ENCODE data around the gene CGN. TPM values are rescaled to one million over a fixed set of nuclear protein-coding genes. Genes with fewer than 3 reads are reported as not detected.

Gene CGN
- total RNA-seq, 2 donors from 2014 or later, result 0.60 to 0.75 TPM

- Mint-ChIP-seq H3K27ac (no peak overlapping the region), H3K27me3 (no peaks in the 10 kb centered on the region), H3K4me1 (peaks cover 10% of the 10 kb centered on the region), H3K4me3 (no peak overlapping the region), H3K36me3 (ENCODE audit: low read depth) (no peaks in the 10 kb centered on the region)
- DNase-seq (no peak), ATAC-seq (no peak)
- no peaks in the 10 kb centered on the region for H3K9me3 ChIP-seq (ENCODE audit: control insufficient read depth, low read length, poor library complexity, severe bottlenecking)
Measured at GRCh38 chr1:151535326-151536271, 24.4 kb downstream of the CGN start.

- no peak overlapping the region for H3K4me3 Mint-ChIP-seq
- H3K27me3 Mint-ChIP-seq, result peaks cover 2% of the 10 kb centered on the region
- peaks cover 18% of the 10 kb centered on the region for H3K4me1 Mint-ChIP-seq
- H3K36me3 Mint-ChIP-seq (ENCODE audit: low read depth), result no peaks in the 10 kb centered on the region
- H3K27ac Mint-ChIP-seq, result no peak overlapping the region
- ATAC-seq (no peak), DNase-seq (no peak)
- no peaks in the 10 kb centered on the region for H3K9me3 ChIP-seq (ENCODE audit: control insufficient read depth, low read length, poor library complexity, severe bottlenecking)
Measured at GRCh38 chr1:151536499-151536898, 25.3 kb downstream of the CGN start.

DNA sequence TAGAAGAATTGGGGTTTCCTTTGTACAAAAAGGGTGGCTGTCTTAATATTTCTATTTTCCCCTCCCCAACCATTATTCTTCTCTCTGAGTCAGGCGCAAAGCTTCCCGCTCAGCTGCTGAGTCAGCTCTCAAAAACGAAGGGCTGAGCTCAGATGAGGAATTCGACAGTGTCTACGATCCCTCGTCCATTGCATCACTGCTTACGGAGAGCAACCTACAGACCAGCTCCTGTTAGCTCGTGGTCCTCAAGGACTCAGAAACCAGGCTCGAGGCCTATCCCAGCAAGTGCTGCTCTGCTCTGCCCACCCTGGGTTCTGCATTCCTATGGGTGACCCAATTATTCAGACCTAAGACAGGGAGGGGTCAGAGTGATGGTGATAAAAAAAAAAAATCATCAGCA is 25.9 kb downstream of the CGN start:
- Mint-ChIP-seq H3K36me3 (ENCODE audit: low read depth) (no peaks in the 10 kb centered on the region), H3K4me3 (no peak overlapping the region), H3K27ac (no peak overlapping the region), H3K4me1 (peaks cover 24% of the 10 kb centered on the region), H3K27me3 (peaks cover 8% of the 10 kb centered on the region)
- DNase-seq (no peak), ATAC-seq (no peak)
- H3K9me3 ChIP-seq (ENCODE audit: control insufficient read depth, low read length, poor library complexity, severe bottlenecking), result no peaks in the 10 kb centered on the region

DNA sequence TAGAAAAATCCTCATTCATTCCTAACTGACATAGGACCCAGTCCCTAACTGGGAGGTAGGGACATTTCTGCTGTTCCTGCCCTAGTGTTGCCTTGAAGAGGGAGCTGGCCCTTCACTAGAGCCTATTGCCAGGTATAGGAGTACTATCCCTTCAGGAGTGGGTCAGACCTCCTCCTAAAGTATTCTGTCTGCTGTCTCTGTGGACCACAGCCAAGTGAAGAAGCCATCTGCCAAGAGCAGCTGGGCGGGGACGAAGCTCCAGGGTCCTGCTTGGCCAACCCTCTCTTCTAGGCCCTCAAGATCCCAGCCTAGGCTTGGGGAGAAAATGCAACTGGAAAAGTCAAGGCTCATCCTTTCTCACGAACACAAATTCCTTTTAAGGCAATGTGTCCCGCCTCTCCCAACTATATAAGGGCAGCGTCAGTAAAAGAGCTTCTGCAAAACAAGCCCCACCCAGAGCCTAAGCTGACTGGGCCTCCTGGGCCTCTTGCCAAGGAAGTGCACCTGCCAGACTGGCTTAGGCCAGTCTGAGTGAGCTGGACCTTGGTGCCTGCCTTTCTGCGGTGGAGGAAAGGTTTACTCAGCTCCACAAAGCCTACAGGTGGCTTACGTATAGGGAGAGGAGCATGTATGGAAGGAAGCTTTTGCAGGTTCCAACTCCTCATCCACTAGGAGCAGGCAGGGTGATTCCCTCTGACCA is 28.3 kb downstream of the CGN start:
- peaks cover 8% of the 10 kb centered on the region for H3K27me3 Mint-ChIP-seq
- H3K36me3 Mint-ChIP-seq (ENCODE audit: low read depth), result no peaks in the 10 kb centered on the region
- DNase-seq, result no peak
- peak; percentile 12 for ATAC-seq
- peak overlapping the region; percentile 90 for H3K27ac Mint-ChIP-seq
- peak overlapping the region; percentile 95 for H3K4me3 Mint-ChIP-seq
- peaks cover 26% of the 10 kb centered on the region for H3K4me1 Mint-ChIP-seq
- no peaks in the 10 kb centered on the region for H3K9me3 ChIP-seq (ENCODE audit: control insufficient read depth, low read length, poor library complexity, severe bottlenecking)

GRCh38 chr1:151540021-151540981 is 29.1 kb downstream of the CGN start, which contains the start of gene TUFT1:
Gene TUFT1 (plus strand): TSS chr1:151540309. CDS start chr1:151540367, 58 bp downstream.
- H3K4me3 Mint-ChIP-seq, result peak within 1 kb of the TSS; percentile 95

DNA sequence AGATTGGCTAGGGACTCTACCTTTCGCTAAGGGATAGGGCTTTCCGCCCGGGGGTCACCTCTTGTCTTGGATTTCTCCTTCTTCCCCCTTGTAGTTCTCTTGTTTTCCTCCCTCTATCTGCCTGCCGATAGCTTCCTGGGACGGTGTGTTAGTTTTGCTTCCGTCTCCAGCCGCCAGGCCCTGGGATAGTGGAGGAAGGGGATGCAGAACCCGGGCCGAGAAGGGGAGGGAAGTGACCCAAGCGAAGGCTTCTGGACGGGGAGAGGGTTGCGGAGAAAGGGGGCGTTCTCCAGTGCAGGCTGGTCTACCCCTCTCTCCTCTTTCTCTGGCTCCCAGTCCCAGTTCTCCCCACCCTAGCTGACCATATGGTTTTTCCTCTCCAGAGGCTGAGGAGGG is 29.8 kb downstream of the CGN start:
- no peak for DNase-seq
- Mint-ChIP-seq H3K36me3 (ENCODE audit: low read depth) (no peaks in the 10 kb centered on the region), H3K27me3 (peaks cover 8% of the 10 kb centered on the region), H3K27ac (peak overlapping the region; percentile 90), H3K4me1 (peaks cover 22% of the 10 kb centered on the region), H3K4me3 (peak overlapping the region; percentile 95)
- no peak for ATAC-seq
- no peaks in the 10 kb centered on the region for H3K9me3 ChIP-seq (ENCODE audit: control insufficient read depth, low read length, poor library complexity, severe bottlenecking)

More at GRCh38 chr1:151540021-151540981, 29.1 kb downstream of the CGN start, which contains the start of gene TUFT1:
- Mint-ChIP-seq H3K4me1 (peaks cover 23% of the 10 kb centered on the region), H3K36me3 (ENCODE audit: low read depth) (no peaks in the 10 kb centered on the region), H3K27me3 (peaks cover 8% of the 10 kb centered on the region), H3K27ac (peak within 1 kb of the TSS; percentile 90)
- ATAC-seq (peak; percentile 99), DNase-seq (peak; percentile 93)
- no peaks in the 10 kb centered on the region for H3K9me3 ChIP-seq (ENCODE audit: control insufficient read depth, low read length, poor library complexity, severe bottlenecking)

DNA sequence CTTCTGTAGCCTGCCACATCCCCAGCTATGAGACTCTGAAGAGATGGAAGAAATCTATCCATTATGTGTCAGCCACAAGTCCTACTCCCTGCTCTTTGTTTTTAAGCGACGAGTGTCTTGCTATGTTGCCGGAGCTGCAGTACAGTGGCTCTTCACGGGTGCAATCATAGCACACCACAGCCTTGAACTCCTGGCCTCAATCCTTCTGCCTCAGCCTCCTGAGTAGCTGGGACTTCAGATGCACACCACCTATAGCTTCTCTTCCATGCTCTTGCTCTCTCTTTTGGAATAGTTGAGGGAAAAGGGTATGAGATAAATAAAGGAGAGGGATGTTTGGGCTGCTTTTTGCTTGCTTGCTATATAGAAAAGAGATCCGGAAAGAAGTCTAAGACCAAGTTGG is 30.6 kb downstream of the CGN start:
- no peaks in the 10 kb centered on the region for H3K9me3 ChIP-seq (ENCODE audit: control insufficient read depth, low read length, poor library complexity, severe bottlenecking)
- ATAC-seq, result no peak

DNA sequence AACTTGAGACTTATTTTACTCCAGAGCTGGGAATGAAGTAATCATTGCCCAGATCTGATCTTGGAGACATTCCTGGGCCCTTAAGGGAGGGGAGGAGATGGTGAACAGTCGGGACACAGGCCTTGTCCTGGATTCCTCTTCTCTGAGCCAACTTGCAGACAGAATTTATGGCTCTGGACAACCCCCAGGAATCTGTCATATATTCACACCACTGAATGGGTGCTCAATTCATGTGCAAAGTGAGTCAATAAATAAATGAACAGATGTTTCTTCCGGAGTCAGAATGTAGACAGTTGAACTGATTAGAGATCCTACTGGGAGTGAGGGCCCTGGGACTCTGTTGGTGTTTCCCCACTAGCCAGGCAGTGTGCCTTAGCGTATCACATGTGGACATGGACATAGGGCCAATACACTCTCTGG is 31.5 kb downstream of the CGN start:
- no peaks in the 10 kb centered on the region for H3K36me3 Mint-ChIP-seq (ENCODE audit: low read depth)
- no peak overlapping the region for H3K27ac Mint-ChIP-seq
- DNase-seq (no peak), ATAC-seq (no peak)
- H3K4me3 Mint-ChIP-seq, result no peak overlapping the region
- H3K4me1 Mint-ChIP-seq, result peaks cover 27% of the 10 kb centered on the region
- H3K9me3 ChIP-seq (ENCODE audit: control insufficient read depth, low read length, poor library complexity, severe bottlenecking), result no peaks in the 10 kb centered on the region
- peaks cover 8% of the 10 kb centered on the region for H3K27me3 Mint-ChIP-seq

More for the DNA sequence above, 30.6 kb downstream of the CGN start:
- Mint-ChIP-seq H3K4me1 (peaks cover 22% of the 10 kb centered on the region), H3K4me3 (peak overlapping the region; percentile 95), H3K36me3 (ENCODE audit: low read depth) (no peaks in the 10 kb centered on the region), H3K27ac (peak overlapping the region; percentile 90), H3K27me3 (peaks cover 8% of the 10 kb centered on the region)
- DNase-seq, result no peak

- Mint-ChIP-seq H3K36me3 (ENCODE audit: low read depth) (no peaks in the 10 kb centered on the region), H3K27ac (peak overlapping the region; percentile 37)
- no peak for ATAC-seq
Measured at GRCh38 chr1:151545542-151545941, 34.4 kb downstream of the CGN start.

DNA sequence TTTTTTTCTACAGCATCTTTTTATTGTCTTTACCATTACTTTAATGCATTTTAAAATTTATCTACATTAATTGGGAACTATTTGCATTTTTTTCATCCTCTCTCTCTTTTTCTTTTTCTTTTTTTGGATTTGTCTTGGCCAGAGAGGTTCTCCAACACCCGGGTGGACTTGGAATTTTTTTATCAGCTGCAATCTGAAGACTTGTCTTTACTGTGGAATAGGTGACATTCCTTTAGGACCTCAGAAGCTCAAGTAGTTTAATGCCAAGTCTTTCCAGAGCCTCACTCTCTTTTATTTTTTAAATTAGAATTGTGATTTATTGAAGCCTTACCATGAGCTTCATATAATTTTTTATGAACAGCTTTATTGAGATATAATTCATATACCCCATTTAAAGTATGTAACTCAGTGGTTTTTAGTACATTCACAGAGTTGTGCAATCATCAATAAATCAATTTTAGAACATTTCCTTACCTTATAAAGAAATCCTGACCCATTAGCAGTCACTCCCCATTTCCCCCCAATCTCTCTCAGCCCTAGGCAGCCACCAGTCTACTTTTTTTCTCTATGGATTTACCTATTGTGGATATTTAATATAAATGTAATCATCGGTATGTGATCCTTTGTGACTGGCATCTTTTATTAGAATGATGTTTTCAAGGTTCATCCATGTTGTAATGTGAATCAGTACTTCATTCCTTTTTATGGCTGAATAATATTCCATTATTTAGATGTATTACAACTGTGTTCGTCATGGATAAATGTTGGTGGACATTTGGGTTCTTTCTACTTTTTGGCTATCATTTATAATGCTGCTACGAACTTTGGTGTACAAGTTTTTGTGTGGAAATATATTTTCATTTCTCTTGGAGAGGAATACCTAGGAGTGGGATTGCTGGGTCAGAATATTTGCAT is 35.1 kb downstream of the CGN start:
- Mint-ChIP-seq H3K4me1 (peaks cover 20% of the 10 kb centered on the region), H3K36me3 (ENCODE audit: low read depth) (no peaks in the 10 kb centered on the region), H3K4me3 (no peak overlapping the region), H3K27ac (peak overlapping the region; percentile 37), H3K27me3 (peaks cover 8% of the 10 kb centered on the region)
- ATAC-seq (no peak), DNase-seq (no peak)
- H3K9me3 ChIP-seq (ENCODE audit: control insufficient read depth, low read length, poor library complexity, severe bottlenecking), result no peaks in the 10 kb centered on the region

More at GRCh38 chr1:151545542-151545941, 34.4 kb downstream of the CGN start:
- no peaks in the 10 kb centered on the region for H3K9me3 ChIP-seq (ENCODE audit: control insufficient read depth, low read length, poor library complexity, severe bottlenecking)
- peaks cover 8% of the 10 kb centered on the region for H3K27me3 Mint-ChIP-seq
- no peak for DNase-seq
- no peak overlapping the region for H3K4me3 Mint-ChIP-seq
- H3K4me1 Mint-ChIP-seq, result peaks cover 22% of the 10 kb centered on the region

DNA sequence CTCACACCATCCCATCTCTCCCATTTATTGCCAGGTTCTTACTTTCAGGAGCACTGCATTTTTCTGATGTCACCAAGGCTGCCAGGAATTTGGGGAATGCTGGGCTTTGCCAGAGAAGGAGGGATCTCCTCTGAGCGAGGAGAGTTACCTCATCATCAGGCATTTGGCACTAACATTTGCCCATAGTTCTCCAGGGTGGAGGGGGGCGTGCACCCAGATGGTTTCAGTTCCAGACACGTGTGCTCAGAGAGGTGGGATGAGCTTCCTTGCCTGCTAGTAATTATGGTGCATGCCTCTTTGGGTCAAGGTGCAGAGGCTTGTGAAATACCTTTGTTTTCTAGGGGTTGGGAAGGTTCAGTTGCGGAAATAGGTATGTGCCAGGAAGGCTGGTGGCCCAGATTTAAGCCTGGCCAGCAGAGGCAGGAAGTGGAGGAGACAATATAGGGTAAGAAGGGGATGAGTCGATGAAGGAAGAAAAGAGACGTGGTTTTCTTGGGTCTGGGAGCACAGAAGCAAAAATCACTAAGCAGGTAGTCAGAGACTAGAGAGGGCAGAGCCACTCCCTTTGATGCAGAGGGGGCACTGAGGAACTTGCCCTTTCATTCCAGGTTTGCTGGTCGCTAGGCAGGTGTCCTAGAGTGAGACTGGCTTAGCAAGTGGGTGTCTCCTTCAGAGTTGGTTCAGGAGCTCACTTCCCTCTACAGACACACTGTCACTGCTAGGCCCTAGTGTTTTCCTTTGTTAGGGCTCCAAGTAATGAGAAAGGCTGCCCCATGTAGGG is 36.1 kb downstream of the CGN start:
- no peak for DNase-seq
- ATAC-seq, result peak; percentile 39
- H3K9me3 ChIP-seq (ENCODE audit: control insufficient read depth, low read length, poor library complexity, severe bottlenecking), result no peaks in the 10 kb centered on the region
- H3K36me3 Mint-ChIP-seq (ENCODE audit: low read depth), result no peaks in the 10 kb centered on the region
- H3K27me3 Mint-ChIP-seq, result no peaks in the 10 kb centered on the region
- H3K27ac Mint-ChIP-seq, result no peak overlapping the region
- H3K4me3 Mint-ChIP-seq, result no peak overlapping the region
- peaks cover 13% of the 10 kb centered on the region for H3K4me1 Mint-ChIP-seq

All from T-helper 17 cell (primary cell).